Keratinocyte (primary cell): ENCODE results near the gene ATP6V0A1. TPM values are rescaled to one million over a fixed set of nuclear protein-coding genes. Genes with fewer than 3 reads are reported as not detected.

Source experiments
- DNase-seq: peaks from one replicate; pipeline ENCODE4 v3.0.0-alpha.2; 2011; ENCODE audit warnings: low read depth, missing footprints, low spot score
- FAIRE-seq: peaks from 2 replicates; lab custom pipeline; 2011; peaks lifted over from hg19 to GRCh38; lab: Jason Lieb, UNC
- H2AFZ ChIP-seq: 2 replicates; pipeline ENCODE4 v1.6.0; 2012; ENCODE audit warnings: low read length, control low read depth, inconsistent platforms; ENCODE audit not compliant: control insufficient read depth
- H3K27ac ChIP-seq: 2 replicates; pipeline ENCODE4 v1.5.1; 2011; ENCODE audit warnings: low read length; ENCODE audit not compliant: control insufficient read depth, insufficient read depth
- H3K27me3 ChIP-seq: 3 replicates; pipeline ENCODE4 v1.6.0; 2011; ENCODE audit warnings: low read length; ENCODE audit not compliant: control insufficient read depth, insufficient read depth; ENCODE audit errors: extremely low read depth
- H3K36me3 ChIP-seq, 2 experiments: 2 replicates in 1 of 2; 3 replicates in 1 of 2; pipeline ENCODE4 v1.5.1; 2011; ENCODE audit warnings: low read length in 2 of 2, mild to moderate bottlenecking in 1 of 2; ENCODE audit not compliant: control insufficient read depth in 2 of 2, insufficient read depth in 2 of 2; ENCODE audit errors: extremely low read depth in 1 of 2
- H3K4me1 ChIP-seq: 3 replicates; pipeline ENCODE4 v1.5.1; 2011; ENCODE audit warnings: low read length; ENCODE audit not compliant: control insufficient read depth, insufficient read depth; ENCODE audit errors: extremely low read depth
- H3K4me2 ChIP-seq: 3 replicates; pipeline ENCODE4 v1.6.0; 2011; ENCODE audit warnings: low read depth, low read length; ENCODE audit not compliant: control insufficient read depth, insufficient read depth; ENCODE audit errors: extremely low read depth
- H3K4me3 ChIP-seq, 3 experiments: fragments of 200-600 bp in 1 of 3; sonication (generic) in 1 of 3; 2 replicates in 2 of 3; 3 replicates in 1 of 3; pipeline ENCODE4 v1.5.1; 2011 to 2016; ENCODE audit warnings: low read length in 3 of 3, mild to moderate bottlenecking in 3 of 3, control low read depth in 2 of 3, inconsistent platforms in 1 of 3, low read depth in 1 of 3, mixed read lengths in 1 of 3, mixed run types in 1 of 3, moderate library complexity in 1 of 3; ENCODE audit not compliant: control insufficient read depth in 2 of 3, insufficient read depth in 2 of 3; ENCODE audit errors: extremely low read depth in 1 of 3
- H3K79me2 ChIP-seq: 2 replicates; pipeline ENCODE4 v1.6.0; 2012; ENCODE audit warnings: low read length; ENCODE audit not compliant: control insufficient read depth, insufficient read depth
- H3K9ac ChIP-seq: 3 replicates; pipeline ENCODE4 v1.6.0; 2011; ENCODE audit warnings: low read length; ENCODE audit not compliant: control insufficient read depth, insufficient read depth; ENCODE audit errors: extremely low read depth
- H3K9me1 ChIP-seq: 3 replicates; pipeline ENCODE4 v1.6.0; 2011; ENCODE audit warnings: low read length; ENCODE audit not compliant: control insufficient read depth, insufficient read depth; ENCODE audit errors: extremely low read depth
- H3K9me3 ChIP-seq: 2 replicates; pipeline ENCODE4 v1.5.1; 2012; ENCODE audit warnings: low read depth, low read length; ENCODE audit not compliant: control insufficient read depth
- H4K20me1 ChIP-seq: 3 replicates; pipeline ENCODE4 v1.6.0; 2011; ENCODE audit warnings: low read length; ENCODE audit not compliant: control insufficient read depth, insufficient read depth; ENCODE audit errors: extremely low read depth
- EZH2 ChIP-seq: IDR thresholded peaks from one replicate; pipeline ENCODE4 v1.6.1; 2012; ENCODE audit warnings: inconsistent platforms, mild to moderate bottlenecking, low read length, moderate library complexity
- dilution Hi-C: fragments of 300-500 bp; cut with MboI; formaldehyde crosslinking; loops from one replicate; pipeline ENCODE4 v1.7.0; 2020; ENCODE audit warnings: low sequenced_read_pairs; ENCODE audit not compliant: extremely low pct_ligation_motif_present
- polyA plus RNA-seq, 5 experiments: library from polyadenylated mRNA; depleted of rRNA in 3 of 5; stranded (reverse) in 3 of 5; stranded (forward) in 1 of 5; unstranded in 1 of 5; fragments of >200 nt; gene quantifications; 1 replicate in 1 of 5; 2 replicates in 3 of 5; 3 replicates in 1 of 5; pipeline versions ENCODE4 v1.2.1 to v1.2.3, GENCODE V29; 2011 to 2012; ENCODE audit warnings: missing spikeins in 2 of 5, low read depth in 1 of 5, low replicate concordance in 1 of 5
- TF ChIP-seq, protein P1 (sequence below), 3 experiments: IDR thresholded peaks in 1 of 3; conservative IDR thresholded peaks in 1 of 3; optimal IDR thresholded peaks in 1 of 3; 2 replicates in 2 of 3; 3 replicates in 1 of 3; pipeline versions ENCODE3 to v1.5.1; 2011; ENCODE audit warnings: low read length in 3 of 3, mild to moderate bottlenecking in 3 of 3, moderate library complexity in 2 of 3, control low read depth in 1 of 3, inconsistent platforms in 1 of 3; ENCODE audit not compliant: insufficient read depth in 2 of 3; ENCODE audit errors: extremely low read depth in 1 of 3

ATP6V0A1 gene
- polyA plus RNA-seq, 1 donor (not counting 4 experiments of a cell fraction or from before 2014, with no cell fraction given) = 24.0 TPM

DNA sequence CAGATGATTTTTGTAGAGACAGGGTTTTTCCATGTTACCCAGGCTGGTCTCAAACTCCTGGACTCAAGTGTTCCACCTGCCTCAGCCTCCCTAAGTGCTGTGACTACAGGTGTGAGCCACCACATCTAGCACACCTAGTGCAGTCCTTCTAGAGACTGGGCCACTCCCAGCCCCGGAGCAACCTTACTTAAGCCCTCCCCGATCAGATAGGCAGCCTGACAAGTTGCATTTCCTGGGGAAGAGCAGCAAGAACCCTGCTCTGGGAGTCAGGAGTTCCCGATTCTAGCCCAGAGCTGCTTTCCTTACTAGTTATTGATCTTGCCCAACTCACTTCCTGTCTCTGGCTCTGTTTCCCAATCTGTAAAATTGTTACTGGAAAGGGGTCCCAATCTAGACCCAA is 70.4 kb downstream of the ATP6V0A1 start:
- no peaks in the 10 kb centered on the region for H3K9me3 ChIP-seq
- H3K27ac ChIP-seq = no peak overlapping the region
- H3K4me3 ChIP-seq = no peak overlapping the region
- H3K9ac ChIP-seq = no peak overlapping the region
- no peaks in the 10 kb centered on the region for H3K79me2 ChIP-seq
- TF ChIP-seq, protein P1, sequence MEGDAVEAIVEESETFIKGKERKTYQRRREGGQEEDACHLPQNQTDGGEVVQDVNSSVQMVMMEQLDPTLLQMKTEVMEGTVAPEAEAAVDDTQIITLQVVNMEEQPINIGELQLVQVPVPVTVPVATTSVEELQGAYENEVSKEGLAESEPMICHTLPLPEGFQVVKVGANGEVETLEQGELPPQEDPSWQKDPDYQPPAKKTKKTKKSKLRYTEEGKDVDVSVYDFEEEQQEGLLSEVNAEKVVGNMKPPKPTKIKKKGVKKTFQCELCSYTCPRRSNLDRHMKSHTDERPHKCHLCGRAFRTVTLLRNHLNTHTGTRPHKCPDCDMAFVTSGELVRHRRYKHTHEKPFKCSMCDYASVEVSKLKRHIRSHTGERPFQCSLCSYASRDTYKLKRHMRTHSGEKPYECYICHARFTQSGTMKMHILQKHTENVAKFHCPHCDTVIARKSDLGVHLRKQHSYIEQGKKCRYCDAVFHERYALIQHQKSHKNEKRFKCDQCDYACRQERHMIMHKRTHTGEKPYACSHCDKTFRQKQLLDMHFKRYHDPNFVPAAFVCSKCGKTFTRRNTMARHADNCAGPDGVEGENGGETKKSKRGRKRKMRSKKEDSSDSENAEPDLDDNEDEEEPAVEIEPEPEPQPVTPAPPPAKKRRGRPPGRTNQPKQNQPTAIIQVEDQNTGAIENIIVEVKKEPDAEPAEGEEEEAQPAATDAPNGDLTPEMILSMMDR (optimal IDR thresholded peaks at IDR 0.05 in 1 of 3, IDR thresholded peaks at IDR 0.05 in 1 of 3, conservative IDR thresholded peaks at IDR 0.05 in 1 of 3; ENCODE audit: extremely low read depth in 1 of 3, insufficient read depth in 2 of 3, low read length in 3 of 3) = no peak
- TF ChIP-seq EZH2 = no peak
- DNase-seq (no peak), FAIRE-seq (no peak)
- dilution Hi-C loops = no loop called here
- no peak overlapping the region for H2AFZ ChIP-seq
- no peaks in the 10 kb centered on the region for H3K36me3 ChIP-seq
- H4K20me1 ChIP-seq = no peaks in the 10 kb centered on the region
- H3K4me1 ChIP-seq = peaks cover 38% of the 10 kb centered on the region
- H3K4me2 ChIP-seq = no peak overlapping the region
- no peaks in the 10 kb centered on the region for H3K27me3 ChIP-seq
- H3K9me1 ChIP-seq = no peaks in the 10 kb centered on the region

DNA sequence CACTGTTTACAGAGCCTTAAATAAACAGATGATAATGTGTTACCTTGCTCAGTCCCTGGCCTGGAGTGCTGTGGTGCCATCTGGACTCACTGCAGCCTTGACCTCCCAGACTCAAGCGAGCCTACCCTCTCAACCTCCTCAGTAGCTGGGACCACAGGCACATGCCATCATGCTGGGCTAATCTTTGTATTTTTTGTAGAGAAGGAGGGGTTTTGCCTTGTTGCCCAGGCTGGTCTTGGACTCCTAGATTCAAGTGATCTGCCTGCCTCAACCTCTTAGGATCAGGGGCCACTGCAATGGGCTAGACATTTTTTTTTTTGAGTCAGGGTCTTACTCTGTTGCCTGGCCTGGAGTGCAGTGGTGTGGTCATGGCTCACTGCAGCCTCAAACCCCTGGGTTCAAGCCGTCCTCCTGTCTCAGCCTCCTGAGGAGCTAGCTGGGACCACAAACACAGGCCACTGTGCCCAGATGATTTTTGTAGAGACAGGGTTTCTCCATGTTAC is 72.3 kb downstream of the ATP6V0A1 start:
- Histone ChIP-seq H3K9me1 (no peaks in the 10 kb centered on the region), H3K4me2 (no peak overlapping the region), H3K4me1 (peaks cover 31% of the 10 kb centered on the region), H3K27ac (no peak overlapping the region), H3K79me2 (no peaks in the 10 kb centered on the region), H3K9me3 (no peaks in the 10 kb centered on the region), H3K4me3 (no peak overlapping the region), H3K27me3 (no peaks in the 10 kb centered on the region), H2AFZ (no peak overlapping the region), H3K36me3 (no peaks in the 10 kb centered on the region), H3K9ac (no peak overlapping the region), H4K20me1 (no peaks in the 10 kb centered on the region)
- no peak for TF ChIP-seq EZH2
- TF ChIP-seq, protein P1 (optimal IDR thresholded peaks at IDR 0.05 in 1 of 3, IDR thresholded peaks at IDR 0.05 in 1 of 3, conservative IDR thresholded peaks at IDR 0.05 in 1 of 3; ENCODE audit: extremely low read depth in 1 of 3, insufficient read depth in 2 of 3, low read length in 3 of 3) = no peak
- FAIRE-seq (no peak), DNase-seq (no peak)
- dilution Hi-C loops = no loop called here
